ENCODE results near the gene PLRG1.

GRCh38 chr4:154526151-154526550 is 24.0 kb downstream of the PLRG1 start:
- TF ChIP-seq POLR2A (IDR thresholded peaks at IDR 0.05) (no peak), CTCF (IDR thresholded peaks at IDR 0.05) (no peak), EP300 (IDR thresholded peaks at IDR 0.05) (no peak)
